Skeletal muscle tissue (tissue), 4 donors: ENCODE measurements around the gene ZNF609. TPM values are rescaled to one million over a fixed set of nuclear protein-coding genes. Genes with fewer than 3 reads are reported as not detected.
"Not testable (repeated sequence)": the region's sequence is repeated elsewhere in the genome, so short reads cannot be mapped to it uniquely, and the experiment has no call there.

Experiments used
- H3K27ac ChIP-seq: one replicate; pipeline ENCODE4 v1.7.0; 2013; ENCODE audit warnings: mild to moderate bottlenecking, low read depth, low read length, inconsistent platforms
- H3K27me3 ChIP-seq, 3 donors: one replicate each; pipeline ENCODE4 v1.7.0; 2013; ENCODE audit warnings: low read length in 3 of 3; ENCODE audit not compliant: control insufficient read depth in 3 of 3, insufficient read depth in 3 of 3
- H3K36me3 ChIP-seq, 3 donors: one replicate each; pipeline ENCODE4 v1.7.0; 2013; ENCODE audit warnings: low read length in 3 of 3; ENCODE audit not compliant: control insufficient read depth in 3 of 3, insufficient read depth in 3 of 3
- H3K4me1 ChIP-seq, 3 donors: one replicate each; pipeline ENCODE4 v1.7.0; 2013; ENCODE audit warnings: low read length in 3 of 3, mild to moderate bottlenecking in 3 of 3; ENCODE audit not compliant: control insufficient read depth in 3 of 3, insufficient read depth in 3 of 3
- H3K4me3 ChIP-seq, 3 donors: one replicate each; pipeline ENCODE4 v1.7.0; 2013; ENCODE audit warnings: low read length in 3 of 3
- H3K9ac ChIP-seq, 3 donors: one replicate each; pipeline ENCODE4 v1.7.0; 2013; ENCODE audit warnings: low read length in 3 of 3, mild to moderate bottlenecking in 3 of 3, moderate library complexity in 2 of 3, low read depth in 1 of 3
- H3K9me3 ChIP-seq, 3 donors: one replicate each; pipeline ENCODE4 v1.7.0; 2013; ENCODE audit warnings: low read length in 3 of 3; ENCODE audit not compliant: control insufficient read depth in 3 of 3
- total RNA-seq: library from RNA; depleted of rRNA; stranded (reverse); fragments of >200 nt; gene quantifications from one replicate; pipeline ENCODE4 v1.2.3, GENCODE V29; 2014
- donor health status: Osteomylitis.

ZNF609 gene
- total RNA-seq, 1 donor from 2014 or later: 13.6 TPM

GRCh38 chr15:64495968-64496367 lies 35.6 kb downstream of the ZNF609 start:
- not testable (repeated sequence) for H3K4me3 ChIP-seq

GRCh38 chr15:64500695-64501395 lies 40.5 kb downstream of the ZNF609 start:
- peaks cover 18 to 27% (median 23%) of the 10 kb centered on the region in 3 donors for H3K4me1 ChIP-seq
- H3K27me3 ChIP-seq: no peaks in the 10 kb centered on the region
- H3K27ac ChIP-seq: no peak overlapping the region

More at GRCh38 chr15:64495968-64496367, 35.6 kb downstream of the ZNF609 start:
- not testable (repeated sequence) for H3K27ac ChIP-seq, H3K9ac ChIP-seq, H3K27me3 ChIP-seq, H3K9me3 ChIP-seq
- Histone ChIP-seq H3K4me1 (peaks cover 6 to 11% (median 9%) of the 10 kb centered on the region in 3 donors), H3K36me3 (peaks cover 9 to 14% (median 10%) of the 10 kb centered on the region in 3 donors)

DNA sequence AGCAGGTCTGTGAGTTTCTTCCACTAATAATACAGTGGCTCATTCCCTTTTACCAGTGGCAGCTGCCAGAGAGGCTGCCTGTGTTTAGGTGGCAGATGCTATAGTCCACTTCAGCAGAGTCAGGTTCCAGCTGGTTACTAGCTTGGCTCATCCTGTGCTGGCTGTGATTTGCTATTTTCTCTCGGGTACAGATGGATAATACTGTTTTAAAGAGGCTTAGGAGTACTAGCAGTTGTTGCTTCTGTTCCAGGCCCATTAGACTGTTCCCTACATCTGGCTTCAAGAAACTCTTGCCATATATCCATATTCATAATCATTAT lies 41.0 kb downstream of the ZNF609 start:
- peaks cover 18 to 27% (median 23%) of the 10 kb centered on the region in 3 donors for H3K4me1 ChIP-seq
- no peak overlapping the region for H3K27ac ChIP-seq
- no peaks in the 10 kb centered on the region for H3K27me3 ChIP-seq
- no peak overlapping the region for H3K9ac ChIP-seq
- no peak overlapping the region for H3K4me3 ChIP-seq
- peaks cover 9 to 14% (median 10%) of the 10 kb centered on the region in 3 donors for H3K36me3 ChIP-seq
- H3K9me3 ChIP-seq: no peaks in the 10 kb centered on the region

More at GRCh38 chr15:64500695-64501395, 40.5 kb downstream of the ZNF609 start:
- Histone ChIP-seq H3K9me3 (no peaks in the 10 kb centered on the region), H3K4me3 (no peak overlapping the region), H3K9ac (no peak overlapping the region), H3K36me3 (peaks cover 9 to 14% (median 10%) of the 10 kb centered on the region in 3 donors)

DNA sequence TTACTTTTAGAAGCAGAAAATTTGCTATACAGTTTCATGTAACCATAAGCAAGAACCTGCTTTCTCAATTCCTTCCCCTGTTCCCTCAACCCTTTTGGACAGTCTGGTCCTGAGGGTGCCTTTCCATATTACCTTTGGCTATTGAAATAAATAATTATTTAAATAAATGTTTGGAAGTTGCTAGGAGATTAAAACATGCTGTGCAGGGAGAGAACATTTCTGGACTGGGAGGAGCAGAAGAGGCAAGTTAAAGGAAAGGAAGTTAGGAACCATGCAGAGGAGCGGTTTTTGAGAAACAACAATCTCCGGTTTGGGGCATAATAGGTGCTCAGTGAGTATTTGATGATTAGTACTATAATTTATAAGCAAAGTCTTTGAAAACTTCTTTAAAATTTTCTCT lies 41.8 kb downstream of the ZNF609 start:
- H3K4me1 ChIP-seq: peaks cover 18 to 29% (median 23%) of the 10 kb centered on the region in 3 donors
- H3K27ac ChIP-seq: no peak overlapping the region

GRCh38 chr15:64502551-64502950 lies 42.2 kb downstream of the ZNF609 start:
- no peaks in the 10 kb centered on the region for H3K27me3 ChIP-seq
- H3K27ac ChIP-seq: peak overlapping the region; percentile 54
- H3K4me3 ChIP-seq: no peak overlapping the region
- H3K4me1 ChIP-seq: peaks cover 18 to 33% (median 23%) of the 10 kb centered on the region in 3 donors
- no peak overlapping the region for H3K9ac ChIP-seq
- peaks cover 9 to 14% (median 10%) of the 10 kb centered on the region in 3 donors for H3K36me3 ChIP-seq
- no peaks in the 10 kb centered on the region for H3K9me3 ChIP-seq

More for the DNA sequence above, 41.8 kb downstream of the ZNF609 start:
- Histone ChIP-seq H3K36me3 (peaks cover 9 to 14% (median 10%) of the 10 kb centered on the region in 3 donors), H3K4me3 (no peak overlapping the region), H3K9me3 (no peaks in the 10 kb centered on the region), H3K9ac (no peak overlapping the region), H3K27me3 (no peaks in the 10 kb centered on the region)

- no peaks in the 10 kb centered on the region for H3K27me3 ChIP-seq
- no peaks in the 10 kb centered on the region for H3K9me3 ChIP-seq
- peak overlapping the region; percentile 54 for H3K27ac ChIP-seq
- no peak overlapping the region for H3K4me3 ChIP-seq
- H3K9ac ChIP-seq: no peak overlapping the region
- peaks cover 9 to 14% (median 10%) of the 10 kb centered on the region in 3 donors for H3K36me3 ChIP-seq
- peaks cover 18 to 34% (median 23%) of the 10 kb centered on the region in 3 donors for H3K4me1 ChIP-seq
Measured at GRCh38 chr15:64503197-64503596, 42.8 kb downstream of the ZNF609 start.

DNA sequence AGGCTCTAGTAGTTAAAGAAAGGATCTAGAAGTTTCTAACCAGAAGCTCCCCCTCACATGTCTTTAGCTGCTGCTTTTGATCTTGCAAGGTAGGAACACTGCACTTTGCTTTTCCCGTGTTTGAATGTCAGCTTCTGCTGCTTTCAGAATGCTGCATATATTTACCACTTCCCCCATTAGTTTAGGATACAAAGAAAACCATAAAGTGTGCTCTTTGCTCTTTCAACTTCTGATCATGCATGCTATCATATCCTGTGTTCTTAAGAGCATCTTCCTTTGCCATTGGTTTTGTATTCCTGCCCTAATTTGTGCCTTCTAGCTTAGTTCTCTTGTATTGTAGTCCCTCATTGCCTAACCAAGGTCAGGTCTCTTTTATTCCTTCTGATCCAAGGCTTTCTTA lies 43.3 kb downstream of the ZNF609 start:
- no peak overlapping the region for H3K4me3 ChIP-seq
- peak overlapping the region; percentile 30 for H3K27ac ChIP-seq
- H3K9me3 ChIP-seq: no peaks in the 10 kb centered on the region
- H3K9ac ChIP-seq: peak overlapping the region in 1 of 3 donors; percentile 30
- peaks cover 18 to 34% (median 23%) of the 10 kb centered on the region in 3 donors for H3K4me1 ChIP-seq
- H3K27me3 ChIP-seq: no peaks in the 10 kb centered on the region
- peaks cover 9 to 14% (median 10%) of the 10 kb centered on the region in 3 donors for H3K36me3 ChIP-seq

- Histone ChIP-seq H3K27me3 (no peaks in the 10 kb centered on the region), H3K4me1 (peaks cover 5 to 17% (median 13%) of the 10 kb centered on the region in 3 donors), H3K36me3 (no peaks in the 10 kb centered on the region), H3K4me3 (no peak overlapping the region), H3K9ac (no peak overlapping the region), H3K9me3 (no peaks in the 10 kb centered on the region), H3K27ac (peak overlapping the region; percentile 36)
Measured at GRCh38 chr15:64507293-64507802, 47.0 kb downstream of the ZNF609 start.

DNA sequence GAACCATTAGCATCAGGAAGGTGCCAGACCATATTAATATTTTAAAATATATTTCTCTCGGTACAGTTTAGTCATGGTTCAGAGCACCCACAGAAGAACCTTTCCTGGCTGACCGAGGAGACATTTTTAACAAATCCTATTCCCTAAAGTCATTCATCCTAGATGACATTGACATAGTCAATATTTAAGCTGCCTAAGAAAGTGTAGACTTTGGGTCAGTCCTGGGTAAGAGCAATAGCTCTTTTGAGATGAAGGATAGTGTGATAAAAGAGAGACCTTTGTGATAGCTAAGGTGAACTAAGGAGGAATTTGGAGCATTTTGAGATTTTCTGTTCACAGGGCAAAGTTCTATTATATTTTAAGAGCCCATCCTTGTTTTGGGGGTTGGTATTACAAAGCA lies 47.5 kb downstream of the ZNF609 start:
- no peak overlapping the region for H3K27ac ChIP-seq

DNA sequence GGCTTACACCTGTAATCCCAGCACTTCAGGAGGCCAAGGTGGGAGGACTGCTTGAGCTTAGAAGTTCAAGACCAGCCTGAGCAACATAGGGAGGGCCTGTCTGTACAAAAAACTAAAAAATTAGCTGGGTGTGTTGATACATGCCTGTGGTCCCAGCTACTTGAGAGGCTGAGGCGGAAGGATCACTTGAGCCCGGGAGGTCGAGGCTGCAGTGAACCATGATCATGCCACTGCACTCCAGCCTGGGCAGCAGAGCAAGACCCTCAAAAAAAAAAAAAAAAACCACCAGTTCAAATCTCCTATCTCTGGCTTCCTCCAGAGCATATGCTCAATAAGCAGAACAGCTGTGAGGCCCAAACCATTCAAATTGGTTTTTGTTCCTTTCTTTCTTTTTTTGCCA lies 53.4 kb downstream of the ZNF609 start:
- Histone ChIP-seq H3K4me3 (no peak overlapping the region), H3K27ac (no peak overlapping the region), H3K27me3 (no peaks in the 10 kb centered on the region), H3K36me3 (no peaks in the 10 kb centered on the region), H3K4me1 (peaks cover 0 to 2% (median 2%) of the 10 kb centered on the region in 3 donors), H3K9me3 (no peaks in the 10 kb centered on the region), H3K9ac (no peak overlapping the region)

More for the DNA sequence above, 47.5 kb downstream of the ZNF609 start:
- Histone ChIP-seq H3K9me3 (no peaks in the 10 kb centered on the region), H3K36me3 (no peaks in the 10 kb centered on the region), H3K27me3 (no peaks in the 10 kb centered on the region), H3K4me1 (peaks cover 5 to 14% (median 10%) of the 10 kb centered on the region in 3 donors), H3K9ac (no peak overlapping the region), H3K4me3 (no peak overlapping the region)
